ENCODE data around the gene GNAI2.
"Not testable (repeated sequence)": the region's sequence is repeated elsewhere in the genome, so short reads cannot be mapped to it uniquely, and the experiment has no call there.

Gene GNAI2

DNA sequence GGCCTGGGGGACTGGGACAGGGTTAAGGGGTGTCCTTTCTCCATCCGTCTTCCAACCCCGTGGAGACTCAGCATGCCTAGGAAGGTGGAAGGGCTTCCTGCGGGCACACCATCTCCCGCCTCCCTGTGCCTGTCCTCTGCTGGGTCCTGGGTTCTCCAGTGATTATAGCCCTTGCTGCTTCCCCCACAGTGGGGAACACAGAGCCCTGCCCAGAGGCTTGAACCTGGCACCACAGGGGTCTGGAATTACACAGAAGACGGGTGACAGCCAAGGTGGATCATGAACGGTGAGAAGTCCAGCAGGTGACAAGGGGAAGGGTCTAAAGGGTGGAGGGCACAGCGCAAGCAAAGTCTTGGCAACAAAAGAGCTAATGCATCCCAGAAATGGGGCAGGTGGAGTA is 26.8 kb downstream of the GNAI2 start:
- in situ Hi-C loops (cut with MboI; ENCODE audit: low sequenced_read_pairs), result no loop called here

DNA sequence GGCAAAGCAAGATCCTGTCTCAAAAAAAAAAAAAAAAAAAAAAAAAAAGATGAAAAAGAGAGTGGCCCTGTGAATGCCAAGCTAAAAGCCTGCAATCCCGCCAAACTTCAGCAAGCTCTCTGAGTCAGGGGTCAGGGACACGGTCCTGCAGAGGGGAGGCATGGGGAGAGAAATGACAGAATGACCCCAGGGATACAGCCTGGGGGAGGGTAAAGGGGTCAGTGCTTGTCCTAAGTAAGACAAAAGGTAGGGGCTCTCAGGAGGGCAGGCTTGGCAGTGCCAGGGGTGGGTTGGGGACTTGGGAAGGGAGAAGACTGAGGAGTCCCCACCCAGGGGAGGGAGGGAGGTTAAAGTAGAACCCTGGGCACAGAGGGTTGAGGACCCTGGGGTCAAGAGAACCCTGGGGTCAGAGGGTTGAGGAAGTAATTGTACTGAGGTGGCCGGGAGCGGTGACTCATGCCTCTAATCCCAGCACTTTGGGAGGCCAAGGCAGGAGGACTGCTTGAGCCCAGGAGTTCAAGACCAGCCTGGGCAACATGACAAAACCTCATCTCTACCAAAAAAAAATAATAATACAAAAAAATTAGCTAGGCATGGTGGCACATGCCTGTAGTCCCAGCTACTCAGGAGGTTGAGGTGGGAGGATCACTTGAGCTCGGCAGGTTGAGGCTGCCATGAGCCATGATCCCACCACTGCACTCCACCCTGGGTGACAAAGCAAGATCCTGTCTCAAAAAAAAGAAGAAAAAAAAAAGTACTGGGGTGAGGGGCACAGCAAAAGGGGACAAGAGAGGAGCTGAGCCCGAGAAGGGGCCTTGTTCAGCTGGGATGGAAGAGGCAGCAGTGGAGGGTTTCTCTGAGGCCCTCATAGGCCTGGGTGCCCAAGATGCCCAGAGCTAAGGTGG is 27.7 kb downstream of the GNAI2 start:
- in situ Hi-C loops (cut with MboI; ENCODE audit: low sequenced_read_pairs), result no loop called here

DNA sequence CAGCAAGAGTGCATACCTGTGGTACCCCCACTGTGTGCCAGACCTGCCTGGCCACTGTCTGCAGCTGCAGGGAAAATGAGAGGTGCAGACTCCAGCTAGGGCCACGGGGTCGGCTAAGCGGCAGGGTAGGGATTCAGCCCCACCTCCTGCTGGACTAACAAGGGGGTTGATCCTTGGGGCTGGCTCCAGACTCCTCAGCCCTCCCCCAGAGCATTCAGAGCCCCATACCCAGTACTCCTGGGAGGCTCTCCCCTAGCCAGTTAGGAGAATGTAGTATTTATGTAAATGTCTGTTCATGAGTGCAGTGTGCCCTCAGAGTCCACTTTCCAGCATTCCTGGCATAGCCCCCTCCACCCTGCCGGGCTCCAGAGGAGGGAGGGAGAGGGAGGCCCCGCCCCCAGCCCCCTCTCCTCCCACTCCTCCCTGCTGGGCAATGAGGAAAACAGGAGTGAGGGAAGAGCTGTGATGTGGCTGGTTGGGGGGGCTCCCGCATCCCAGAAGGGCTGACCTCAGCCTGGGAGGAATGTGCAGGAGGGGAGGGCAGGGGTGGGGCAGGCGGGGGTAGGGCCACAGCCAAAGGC is 28.5 kb downstream of the GNAI2 start:
- in situ Hi-C loops (cut with MboI; ENCODE audit: low sequenced_read_pairs), result no loop called here

DNA sequence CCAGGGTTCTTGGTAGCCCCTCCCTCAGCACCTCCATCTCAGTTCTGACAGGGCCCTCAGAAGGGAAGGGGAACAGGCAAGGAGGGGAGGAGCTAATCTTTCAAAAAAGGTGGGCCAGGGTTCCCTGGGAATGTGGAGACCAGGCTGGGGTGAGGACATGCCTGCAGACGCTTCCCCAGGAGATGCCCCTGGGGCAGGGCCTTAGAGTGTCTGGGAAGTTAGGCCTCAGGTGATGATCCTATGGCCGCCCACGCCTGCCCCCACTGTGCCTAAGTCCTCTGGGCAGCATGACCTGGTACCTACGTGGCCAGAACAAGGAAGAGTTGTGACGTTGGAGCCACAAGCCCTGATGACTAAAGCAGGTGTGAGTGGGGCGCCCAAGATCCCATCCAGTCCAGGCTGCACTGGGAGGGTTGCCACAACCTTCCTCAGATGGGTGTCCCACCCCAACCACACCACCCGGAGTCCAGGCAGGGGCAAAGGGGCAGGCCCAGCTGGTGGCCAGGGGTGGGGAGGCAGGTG is 29.0 kb downstream of the GNAI2 start:
- in situ Hi-C loops (cut with MboI; ENCODE audit: low sequenced_read_pairs), result no loop called here

DNA sequence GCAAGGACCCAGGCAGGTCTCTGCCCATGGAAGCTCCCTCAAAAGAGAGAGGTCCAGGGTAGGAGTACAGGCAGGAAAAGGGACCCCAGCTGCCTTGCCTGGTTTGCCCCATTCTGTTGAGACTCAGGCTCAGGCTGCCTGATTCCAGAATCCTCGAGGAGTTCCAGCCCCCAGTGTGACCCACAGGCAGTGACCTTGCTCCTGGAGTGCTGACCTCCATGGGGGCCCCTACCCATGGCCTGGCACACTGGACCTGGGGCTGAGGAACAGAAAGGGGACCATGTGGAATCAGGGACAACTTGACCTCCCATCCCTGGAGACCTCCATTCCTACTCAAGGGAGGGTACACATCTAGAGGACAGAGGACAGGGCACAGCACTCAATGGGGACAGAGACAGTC is 29.6 kb downstream of the GNAI2 start:
- in situ Hi-C loops (cut with MboI; ENCODE audit: low sequenced_read_pairs), result no loop called here

DNA sequence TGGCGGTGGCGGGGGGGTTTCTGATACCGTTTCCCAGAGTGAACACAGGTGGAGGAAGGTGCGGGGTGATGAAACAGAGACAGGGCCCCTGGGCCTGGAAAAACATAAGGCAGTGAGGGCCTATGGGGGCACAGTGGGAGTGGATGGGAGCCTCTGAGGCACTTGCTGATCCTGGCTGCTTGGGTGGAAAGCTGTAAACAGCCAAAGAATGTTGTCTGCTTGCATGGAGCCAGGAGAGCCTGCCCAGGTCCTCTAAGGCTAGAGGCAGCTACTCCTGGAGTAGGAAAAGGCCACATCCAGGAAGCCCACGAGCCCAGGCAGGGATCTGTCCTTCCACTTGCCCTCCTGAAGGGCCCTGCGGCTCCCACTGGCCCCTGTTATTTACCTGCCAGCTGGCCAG is 30.0 kb downstream of the GNAI2 start:
- in situ Hi-C loops (cut with MboI; ENCODE audit: low sequenced_read_pairs), result no loop called here

DNA sequence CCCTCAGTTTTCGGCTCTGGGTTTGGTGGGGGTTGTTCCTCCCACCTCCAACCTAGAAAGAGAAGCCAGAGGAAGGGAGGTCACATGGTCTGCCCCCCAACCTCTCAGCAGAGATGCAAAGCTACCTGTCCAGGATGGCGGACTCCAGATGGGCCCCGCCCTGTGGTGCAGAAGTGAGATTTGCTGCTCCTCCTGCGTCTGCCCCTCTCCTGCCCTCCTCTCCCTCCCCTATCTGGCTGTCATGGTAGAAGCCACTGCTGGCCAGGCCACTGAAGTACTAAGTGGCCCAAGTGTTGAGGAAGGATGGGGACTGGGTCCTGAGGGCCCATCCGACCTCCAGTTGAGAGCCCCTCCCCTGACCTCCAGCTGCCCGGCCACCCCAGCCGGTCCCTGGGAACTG is 30.8 kb downstream of the GNAI2 start:
- in situ Hi-C loops (cut with MboI; ENCODE audit: low sequenced_read_pairs), result no loop called here

DNA sequence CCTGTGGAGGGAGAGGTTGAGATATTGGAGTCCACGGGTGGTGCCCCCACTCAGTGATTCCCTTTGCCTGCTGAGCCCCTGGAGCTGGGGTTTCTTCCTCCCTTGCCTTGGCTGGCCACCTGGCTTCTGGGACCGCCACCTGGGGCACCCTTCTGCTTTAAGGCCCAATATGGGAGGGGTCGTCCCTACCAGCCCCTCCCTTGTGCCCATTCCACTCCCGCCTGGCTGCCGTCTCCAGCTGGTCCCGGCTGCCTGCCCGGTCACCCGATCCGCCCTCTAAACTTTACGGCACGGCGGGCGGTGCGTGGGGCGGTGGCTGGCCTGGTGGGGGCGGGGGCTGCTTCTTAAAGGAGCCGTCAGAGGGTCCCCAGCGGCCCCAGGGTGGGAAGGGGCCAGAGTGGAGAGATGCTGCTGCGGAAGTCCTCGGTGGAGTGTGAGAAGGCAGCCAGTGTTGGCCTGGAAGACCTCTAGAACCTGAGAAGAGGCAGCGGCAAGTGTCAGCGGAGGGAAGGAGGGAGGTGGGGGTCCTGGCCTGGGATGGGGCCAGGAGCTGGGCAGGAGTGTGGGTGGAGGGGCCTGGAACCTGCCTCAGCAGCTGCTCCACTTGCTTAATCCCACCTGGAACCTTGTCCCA is 31.4 kb downstream of the GNAI2 start:
- in situ Hi-C loops (cut with MboI; ENCODE audit: low sequenced_read_pairs), result no loop called here

DNA sequence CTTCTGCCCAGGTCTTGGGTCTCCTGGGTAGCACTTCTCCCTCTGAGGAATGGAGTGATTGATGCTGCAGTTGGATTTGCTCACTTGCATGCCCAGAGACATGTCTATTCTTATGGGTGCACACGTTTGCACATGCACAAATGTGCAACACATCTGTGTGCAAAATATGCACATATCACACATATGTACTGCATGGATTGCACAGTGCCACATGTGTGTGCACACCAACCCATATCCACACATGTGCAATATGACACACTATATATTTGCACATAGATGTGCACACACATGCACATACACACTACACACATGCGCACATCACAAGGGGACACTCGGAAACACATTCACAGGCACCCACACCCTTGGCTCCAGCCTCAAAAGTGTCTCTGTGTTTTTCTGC is 32.3 kb downstream of the GNAI2 start:
- in situ Hi-C loops (cut with MboI; ENCODE audit: low sequenced_read_pairs), result no loop called here

DNA sequence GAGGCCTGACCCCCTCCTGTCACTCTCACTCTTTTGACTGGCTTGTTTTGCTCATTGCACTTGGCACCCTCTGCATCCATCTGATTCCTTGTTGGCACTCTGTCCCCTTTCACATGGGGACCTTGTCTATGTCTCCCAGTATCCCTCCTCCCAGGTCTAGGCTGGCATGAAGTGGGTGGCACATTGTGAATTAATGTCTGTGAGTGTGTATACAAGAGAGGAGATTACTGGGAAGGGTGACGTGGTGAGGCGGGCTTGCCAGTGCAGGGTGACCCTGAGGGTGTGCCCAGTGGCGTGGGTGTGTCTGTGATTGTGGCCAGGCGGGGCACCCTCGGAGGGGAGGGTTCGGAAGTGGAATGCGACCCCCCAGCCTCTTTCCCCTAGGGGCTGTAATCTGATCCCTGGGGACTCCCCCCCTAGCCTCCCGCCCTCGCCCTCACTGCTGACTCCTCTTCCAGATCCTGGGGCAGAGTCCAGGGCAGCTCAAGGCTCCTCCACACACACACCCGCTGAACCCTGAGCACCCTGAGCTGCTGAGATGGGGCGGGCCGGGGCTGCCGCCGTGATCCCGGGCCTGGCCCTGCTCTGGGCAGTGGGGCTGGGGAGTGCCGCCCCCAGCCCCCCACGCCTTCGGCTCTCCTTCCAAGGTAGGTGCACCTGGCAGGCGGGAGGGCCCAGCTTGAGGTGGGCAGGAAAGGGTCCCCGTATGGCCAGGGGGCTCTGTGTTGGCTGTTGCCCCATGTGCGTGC is 32.9 kb downstream of the GNAI2 start, which contains the start of gene SEMA3B:
TSS of gene SEMA3B (plus strand) at position 445 of the 749 bp plus-strand sequence. CDS start at position 539, 94 bp downstream.
- in situ Hi-C loops (cut with MboI; ENCODE audit: low sequenced_read_pairs), result no loop called here

DNA sequence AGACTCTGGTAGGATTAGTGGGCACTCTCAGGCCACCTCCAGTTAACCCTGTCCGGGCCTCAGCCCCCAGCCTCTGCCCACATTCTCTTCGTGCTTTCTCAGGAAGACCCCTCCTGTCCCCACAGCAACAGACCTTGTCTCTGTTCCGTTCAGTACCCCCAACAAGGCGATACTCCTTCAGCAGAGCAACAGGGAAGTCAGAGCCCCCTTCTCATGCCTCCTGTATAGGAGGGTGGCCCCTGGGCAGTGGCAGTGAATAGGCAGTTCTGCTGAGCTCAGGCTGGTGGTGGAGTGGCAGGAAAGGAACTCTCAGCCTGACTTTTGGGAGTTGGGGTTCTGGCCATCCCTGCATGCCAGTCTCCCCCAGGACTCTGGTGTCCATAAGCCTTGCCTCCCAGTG is 33.5 kb downstream of the GNAI2 start:
- in situ Hi-C loops (cut with MboI; ENCODE audit: low sequenced_read_pairs), result no loop called here

DNA sequence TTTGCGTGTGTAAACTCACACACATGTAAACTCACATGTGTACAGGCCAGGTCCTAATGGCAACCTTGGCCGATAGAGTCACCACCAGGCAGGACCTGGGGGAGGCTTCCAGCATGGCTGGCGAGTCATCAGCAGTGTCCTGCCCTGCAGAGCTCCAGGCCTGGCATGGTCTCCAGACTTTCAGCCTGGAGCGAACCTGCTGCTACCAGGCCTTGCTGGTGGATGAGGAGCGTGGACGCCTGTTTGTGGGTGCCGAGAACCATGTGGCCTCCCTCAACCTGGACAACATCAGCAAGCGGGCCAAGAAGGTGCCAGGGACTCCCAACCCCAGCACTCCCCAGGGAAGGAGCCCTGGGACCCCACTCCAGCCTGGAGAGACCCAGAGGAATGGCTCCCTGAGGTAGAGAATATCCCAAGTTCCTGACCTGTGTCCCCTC is 34.0 kb downstream of the GNAI2 start:
- in situ Hi-C loops (cut with MboI; ENCODE audit: low sequenced_read_pairs), result no loop called here

DNA sequence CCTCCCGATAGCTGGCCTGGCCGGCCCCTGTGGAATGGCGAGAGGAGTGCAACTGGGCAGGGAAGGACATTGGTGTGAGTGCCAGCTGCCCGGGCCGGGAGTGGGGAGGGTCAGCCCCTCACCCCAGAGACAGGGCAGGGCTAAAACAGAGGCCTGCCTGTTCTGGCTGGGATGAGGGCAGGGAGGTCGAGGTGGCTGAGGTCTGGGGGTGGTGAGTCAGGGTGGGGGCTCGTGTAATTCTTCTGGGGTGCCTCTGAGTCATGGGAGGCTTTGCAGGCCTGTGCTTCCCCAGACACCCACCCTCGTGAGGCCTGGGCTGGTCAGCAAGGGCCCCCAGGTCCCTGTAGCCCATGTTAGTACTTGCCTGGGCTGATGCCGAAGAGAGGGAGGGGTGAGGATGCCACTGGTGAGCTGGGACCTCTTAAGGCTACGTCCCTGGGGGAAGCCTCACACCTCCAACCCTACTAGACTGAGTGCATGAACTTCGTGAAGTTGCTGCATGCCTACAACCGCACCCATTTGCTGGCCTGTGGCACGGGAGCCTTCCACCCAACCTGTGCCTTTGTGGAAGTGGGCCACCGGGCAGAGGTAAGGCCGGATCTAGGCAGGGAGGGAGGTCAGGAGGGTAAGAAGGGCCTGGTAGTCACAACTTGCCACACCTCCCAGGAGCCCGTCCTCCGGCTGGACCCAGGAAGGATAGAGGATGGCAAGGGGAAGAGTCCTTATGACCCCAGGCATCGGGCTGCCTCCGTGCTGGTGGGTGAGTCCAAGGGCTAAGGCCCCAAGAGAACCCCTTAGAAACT is 34.6 kb downstream of the GNAI2 start:
- in situ Hi-C loops (cut with MboI; ENCODE audit: low sequenced_read_pairs), result no loop called here

DNA sequence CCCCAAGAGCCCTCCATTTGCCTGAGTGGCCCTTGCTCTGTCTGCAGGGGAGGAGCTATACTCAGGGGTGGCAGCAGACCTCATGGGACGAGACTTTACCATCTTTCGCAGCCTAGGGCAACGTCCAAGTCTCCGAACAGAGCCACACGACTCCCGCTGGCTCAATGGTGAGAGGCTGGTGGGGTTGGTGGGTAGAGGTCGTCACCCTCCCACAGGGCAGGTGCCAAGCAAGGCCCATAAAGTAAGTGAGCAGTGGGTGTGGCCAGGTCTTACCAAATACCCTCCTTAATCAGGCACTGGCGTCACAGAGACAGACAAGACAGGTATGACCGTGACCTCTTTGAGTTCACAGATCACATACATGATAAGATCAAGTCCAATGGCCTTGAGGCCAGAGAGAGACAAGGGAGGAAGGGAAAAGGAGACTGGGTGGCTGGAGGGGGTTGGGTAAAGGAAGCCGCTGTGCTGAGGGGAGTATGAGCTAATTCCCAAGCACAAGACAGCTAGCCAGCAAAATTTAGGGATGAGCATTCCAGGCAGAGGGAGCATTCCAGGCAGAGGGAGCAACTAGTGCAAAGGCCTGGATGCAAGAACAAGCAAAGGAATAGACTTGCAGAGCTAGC is 35.4 kb downstream of the GNAI2 start:
- in situ Hi-C loops (cut with MboI; ENCODE audit: low sequenced_read_pairs), result no loop called here

DNA sequence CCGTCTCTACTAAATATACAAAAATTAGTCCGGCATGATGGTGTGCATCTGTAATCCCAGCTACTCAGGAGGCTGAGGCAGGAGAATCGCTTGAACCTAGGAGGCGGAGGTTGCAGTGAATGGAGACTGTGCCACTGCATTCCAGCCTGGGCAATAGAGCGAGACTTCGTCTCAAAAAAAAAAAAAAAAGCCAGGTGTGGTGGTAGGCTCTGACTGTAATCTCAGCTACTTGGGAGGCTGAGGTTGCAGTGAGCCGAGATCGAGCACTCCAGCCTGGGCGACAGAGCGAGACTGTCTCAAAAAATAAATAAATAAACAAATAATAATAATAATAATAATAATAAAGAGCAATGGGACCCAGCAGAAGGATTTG is 36.5 kb downstream of the GNAI2 start:
- in situ Hi-C loops (cut with MboI; ENCODE audit: low sequenced_read_pairs), result not testable (repeated sequence)

DNA sequence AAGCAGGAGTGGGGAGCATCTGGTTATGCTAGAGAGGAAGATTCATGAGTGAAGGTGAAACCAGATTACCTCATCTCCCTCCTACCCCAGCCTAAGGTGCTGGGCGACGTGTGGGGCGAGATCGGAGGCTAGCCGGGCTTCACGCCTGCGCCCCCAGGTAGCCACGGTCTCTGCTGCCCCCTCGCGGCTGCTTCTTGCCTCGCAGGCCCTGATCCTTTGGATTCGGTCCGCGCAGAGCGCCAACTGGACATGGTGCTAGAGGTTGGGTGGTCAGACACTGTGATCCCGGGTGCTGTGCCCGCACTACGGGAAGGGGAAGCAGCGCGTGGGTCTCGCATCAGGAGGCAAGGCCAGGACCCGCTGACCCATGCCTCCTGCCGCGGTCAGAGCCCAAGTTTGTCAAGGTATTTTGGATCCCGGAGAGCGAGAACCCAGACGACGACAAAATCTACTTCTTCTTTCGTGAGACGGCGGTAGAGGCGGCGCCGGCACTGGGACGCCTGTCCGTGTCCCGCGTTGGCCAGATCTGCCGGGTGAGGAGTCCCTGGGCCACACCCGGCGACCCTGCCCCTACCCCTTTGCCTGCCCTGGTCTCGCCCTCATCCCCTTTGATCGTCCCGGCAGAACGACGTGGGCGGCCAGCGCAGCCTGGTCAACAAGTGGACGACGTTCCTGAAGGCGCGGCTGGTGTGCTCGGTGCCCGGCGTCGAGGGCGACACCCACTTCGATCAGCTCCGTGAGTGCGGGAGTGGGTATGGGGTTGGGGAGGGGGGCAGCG is 37.1 kb downstream of the GNAI2 start:
- in situ Hi-C loops (cut with MboI; ENCODE audit: low sequenced_read_pairs), result no loop called here

DNA sequence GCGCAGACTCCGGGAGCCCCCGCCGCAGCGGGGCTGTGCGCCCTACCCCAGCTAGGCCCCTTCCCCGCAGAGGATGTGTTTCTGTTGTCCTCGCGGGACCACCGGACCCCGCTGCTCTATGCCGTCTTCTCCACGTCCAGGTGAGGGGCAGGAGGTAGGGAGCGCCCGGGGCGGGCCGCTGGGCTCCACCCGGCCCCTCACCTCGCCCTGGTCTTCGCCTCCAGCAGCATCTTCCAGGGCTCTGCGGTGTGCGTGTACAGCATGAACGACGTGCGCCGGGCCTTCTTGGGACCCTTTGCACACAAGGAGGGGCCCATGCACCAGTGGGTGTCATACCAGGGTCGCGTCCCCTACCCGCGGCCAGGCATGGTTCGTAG is 37.7 kb downstream of the GNAI2 start:
- in situ Hi-C loops (cut with MboI; ENCODE audit: low sequenced_read_pairs), result no loop called here

DNA sequence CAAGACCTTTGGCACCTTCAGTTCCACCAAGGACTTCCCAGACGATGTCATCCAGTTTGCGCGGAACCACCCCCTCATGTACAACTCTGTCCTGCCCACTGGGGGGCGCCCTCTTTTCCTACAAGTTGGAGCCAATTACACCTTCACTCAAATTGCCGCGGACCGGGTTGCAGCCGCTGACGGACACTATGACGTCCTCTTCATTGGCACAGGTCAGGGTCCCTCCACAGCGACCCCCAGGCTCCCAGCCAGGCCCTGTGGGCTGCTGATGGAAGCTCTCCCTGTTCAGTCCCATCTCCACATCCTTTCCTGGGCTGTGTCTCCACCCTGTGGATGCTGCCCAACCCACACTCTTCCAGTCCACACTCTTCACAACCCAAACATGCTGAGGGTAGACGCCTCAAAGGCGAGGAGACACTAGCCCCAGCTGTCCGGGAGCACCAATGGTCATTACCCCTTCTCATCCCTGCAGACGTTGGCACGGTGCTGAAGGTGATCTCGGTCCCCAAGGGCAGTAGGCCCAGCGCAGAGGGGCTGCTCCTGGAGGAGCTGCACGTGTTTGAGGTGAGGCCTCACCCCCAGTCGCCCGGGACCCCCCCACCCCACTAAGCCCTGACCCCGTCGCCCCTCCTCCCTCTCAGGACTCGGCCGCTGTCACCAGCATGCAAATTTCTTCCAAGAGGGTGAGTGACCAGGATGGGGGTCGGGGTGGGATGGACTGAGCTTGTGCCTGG is 38.5 kb downstream of the GNAI2 start:
- in situ Hi-C loops (cut with MboI; ENCODE audit: low sequenced_read_pairs), result no loop called here
